ENCODE measurements around the gene METTL2A. TPM values are rescaled to one million over a fixed set of nuclear protein-coding genes. Genes with fewer than 3 reads are reported as not detected.
"Not testable (repeated sequence)": the region's sequence is repeated elsewhere in the genome, so short reads cannot be mapped to it uniquely, and the experiment has no call there.

Gene METTL2A
- total and polyA plus RNA-seq, 8 donors = 1.4 to 68.3 (median 10.3) TPM

GRCh38 chr17:62444063-62444462, 20.4 kb downstream of the METTL2A start:
- intact Hi-C loops (cut with DNase I; ENCODE audit: low total_unique reads) = no loop called here
- TF ChIP-seq, protein P1, sequence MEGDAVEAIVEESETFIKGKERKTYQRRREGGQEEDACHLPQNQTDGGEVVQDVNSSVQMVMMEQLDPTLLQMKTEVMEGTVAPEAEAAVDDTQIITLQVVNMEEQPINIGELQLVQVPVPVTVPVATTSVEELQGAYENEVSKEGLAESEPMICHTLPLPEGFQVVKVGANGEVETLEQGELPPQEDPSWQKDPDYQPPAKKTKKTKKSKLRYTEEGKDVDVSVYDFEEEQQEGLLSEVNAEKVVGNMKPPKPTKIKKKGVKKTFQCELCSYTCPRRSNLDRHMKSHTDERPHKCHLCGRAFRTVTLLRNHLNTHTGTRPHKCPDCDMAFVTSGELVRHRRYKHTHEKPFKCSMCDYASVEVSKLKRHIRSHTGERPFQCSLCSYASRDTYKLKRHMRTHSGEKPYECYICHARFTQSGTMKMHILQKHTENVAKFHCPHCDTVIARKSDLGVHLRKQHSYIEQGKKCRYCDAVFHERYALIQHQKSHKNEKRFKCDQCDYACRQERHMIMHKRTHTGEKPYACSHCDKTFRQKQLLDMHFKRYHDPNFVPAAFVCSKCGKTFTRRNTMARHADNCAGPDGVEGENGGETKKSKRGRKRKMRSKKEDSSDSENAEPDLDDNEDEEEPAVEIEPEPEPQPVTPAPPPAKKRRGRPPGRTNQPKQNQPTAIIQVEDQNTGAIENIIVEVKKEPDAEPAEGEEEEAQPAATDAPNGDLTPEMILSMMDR (IDR thresholded peaks at IDR 0.05) = no peak
- no peak for TF ChIP-seq POLR2AphosphoS5 (IDR thresholded peaks at IDR 0.05)
- TF ChIP-seq EP300 (IDR thresholded peaks at IDR 0.05) = no peak
- TF ChIP-seq POLR2A (IDR thresholded peaks at IDR 0.05) = no peak
- H3K27ac ChIP-seq = no peak overlapping the region
- H3K4me3 ChIP-seq = no peak overlapping the region
- 88 to 97% (median 95%) methylated on average over 4 of the region's 4 CpGs for WGBS, 5 donors
- H3K9me3 ChIP-seq = no peaks in the 10 kb centered on the region
- no peaks in the 10 kb centered on the region for H3K27me3 ChIP-seq
- DNase-seq = no peak
- H3K36me3 ChIP-seq = peaks cover 58 to 97% (median 92%) of the 10 kb centered on the region in 4 donors
- H3K4me1 ChIP-seq = no peaks in the 10 kb centered on the region

DNA sequence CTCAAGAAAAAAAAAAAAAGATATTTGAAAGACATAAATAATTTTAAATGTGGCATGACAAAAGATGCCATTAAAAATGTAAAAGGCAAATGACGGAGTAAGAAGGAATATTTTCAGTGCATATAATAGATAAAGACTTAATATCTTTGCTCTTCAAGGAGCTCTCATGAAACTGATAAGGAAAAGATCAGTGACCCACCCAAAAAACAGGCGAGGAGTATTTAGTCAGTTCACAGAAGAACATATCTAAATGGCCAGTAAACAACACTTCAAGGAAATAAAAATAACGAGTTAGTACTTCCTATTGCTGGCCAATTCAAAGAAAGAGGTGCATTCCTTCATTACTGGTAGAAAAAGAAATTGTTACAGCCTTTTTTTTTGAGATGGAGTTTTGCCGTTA, 22.1 kb downstream of the METTL2A start:
- H3K4me3 ChIP-seq; H3K4me1 ChIP-seq; H3K27ac ChIP-seq; intact Hi-C loops (cut with DNase I; ENCODE audit: low total_unique reads); H3K27me3 ChIP-seq; H3K9me3 ChIP-seq; DNase-seq: not testable (repeated sequence)
- 79 to 90% (median 84%) methylated on average over 4 of the region's 4 CpGs for WGBS, 5 donors
- peaks cover 55 to 90% (median 86%) of the 10 kb centered on the region in 4 donors for H3K36me3 ChIP-seq

GRCh38 chr17:62452195-62452594, 28.5 kb downstream of the METTL2A start:
- H3K9me3 ChIP-seq; H3K27ac ChIP-seq; H3K4me1 ChIP-seq; H3K27me3 ChIP-seq; H3K4me3 ChIP-seq; DNase-seq; intact Hi-C loops (cut with DNase I; ENCODE audit: low total_unique reads): not testable (repeated sequence)
- peaks cover 15 to 26% (median 25%) of the 10 kb centered on the region in 4 donors for H3K36me3 ChIP-seq
- WGBS, 5 donors = 88 to 96% (median 93%) methylated on average over 4 of the region's 4 CpGs

DNA sequence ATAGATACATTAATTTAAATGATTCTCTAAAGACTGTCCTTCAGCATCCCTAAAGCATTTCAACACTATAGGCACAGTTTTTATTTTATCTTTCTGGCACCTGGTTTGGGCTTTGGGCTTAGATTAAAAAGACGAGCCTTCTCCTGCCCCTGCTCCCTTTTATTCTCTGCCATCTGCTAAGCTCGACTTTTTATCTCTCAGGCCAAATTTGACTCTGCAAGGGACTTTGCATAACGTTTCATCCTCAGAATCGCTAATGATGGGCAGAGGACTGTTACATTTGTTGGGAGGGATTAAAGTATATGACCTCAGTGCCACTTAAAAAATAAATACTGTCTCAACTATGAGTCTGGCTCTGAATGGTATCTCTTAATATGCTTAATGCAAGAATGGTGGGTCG, 29.3 kb downstream of the METTL2A start:
- H3K4me3 ChIP-seq; intact Hi-C loops (cut with DNase I; ENCODE audit: low total_unique reads); H3K27ac ChIP-seq; DNase-seq; H3K4me1 ChIP-seq; H3K27me3 ChIP-seq; H3K9me3 ChIP-seq: not testable (repeated sequence)
- peaks cover 6 to 18% (median 17%) of the 10 kb centered on the region in 4 donors for H3K36me3 ChIP-seq
- WGBS, 5 donors = 79 to 84% (median 82%) methylated on average over 5 of the region's 5 CpGs

GRCh38 chr17:62453656-62454055, 30.0 kb downstream of the METTL2A start:
- DNase-seq; H3K4me1 ChIP-seq; intact Hi-C loops (cut with DNase I; ENCODE audit: low total_unique reads); H3K4me3 ChIP-seq; H3K27me3 ChIP-seq; H3K9me3 ChIP-seq; H3K27ac ChIP-seq: not testable (repeated sequence)
- 71 to 77% (median 74%) methylated on average over 4 of the region's 4 CpGs for WGBS, 5 donors
- peaks cover 1 to 12% (median 11%) of the 10 kb centered on the region in 4 donors for H3K36me3 ChIP-seq

GRCh38 chr17:62454111-62454510, 30.4 kb downstream of the METTL2A start:
- intact Hi-C loops (cut with DNase I; ENCODE audit: low total_unique reads); H3K9me3 ChIP-seq; DNase-seq; H3K4me1 ChIP-seq; H3K27me3 ChIP-seq; H3K27ac ChIP-seq; H3K4me3 ChIP-seq: not testable (repeated sequence)
- WGBS, 5 donors = 76 to 86% (median 80%) methylated on average over 3 of the region's 3 CpGs
- peaks cover 0 to 10% (median 6%) of the 10 kb centered on the region in 4 donors for H3K36me3 ChIP-seq

GRCh38 chr17:62456016-62456415, 32.3 kb downstream of the METTL2A start:
- 86 to 93% (median 91%) methylated on average over 7 of the region's 7 CpGs for WGBS, 5 donors
- H3K27me3 ChIP-seq = no peaks in the 10 kb centered on the region

DNA sequence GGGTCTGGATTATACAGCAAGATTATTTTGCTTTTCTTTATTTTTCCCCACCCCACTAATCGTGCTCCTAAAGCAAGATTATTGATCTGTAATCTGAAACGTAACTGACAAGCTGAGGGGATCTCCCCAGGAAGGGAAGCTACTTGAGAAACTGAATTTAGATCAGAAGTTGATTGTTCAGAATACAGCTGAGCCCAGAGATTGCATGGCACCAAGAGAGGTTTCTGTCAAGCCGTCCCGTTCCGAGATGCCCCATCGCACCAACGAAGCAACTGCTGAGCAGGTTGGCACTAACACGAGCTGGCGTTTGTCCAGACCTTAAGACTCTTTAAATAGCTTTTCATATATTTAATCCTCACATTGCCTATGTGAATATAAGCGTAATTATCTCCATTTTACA, 34.8 kb downstream of the METTL2A start:
- H3K9me3 ChIP-seq; intact Hi-C loops (cut with DNase I; ENCODE audit: low total_unique reads); H3K4me3 ChIP-seq; H3K27ac ChIP-seq; H3K27me3 ChIP-seq; H3K4me1 ChIP-seq; H3K36me3 ChIP-seq; DNase-seq: not testable (repeated sequence)
- 67 to 76% (median 75%) methylated on average over 10 of the region's 10 CpGs for WGBS, 5 donors

More at GRCh38 chr17:62456016-62456415, 32.3 kb downstream of the METTL2A start:
- H3K9me3 ChIP-seq = no peaks in the 10 kb centered on the region
- DNase-seq = no peak
- no peak overlapping the region for H3K4me3 ChIP-seq
- no peaks in the 10 kb centered on the region for H3K4me1 ChIP-seq
- peaks cover 0 to 6% (median 0%) of the 10 kb centered on the region in 4 donors for H3K36me3 ChIP-seq
- intact Hi-C loops (cut with DNase I; ENCODE audit: low total_unique reads) = no loop called here
- no peak for TF ChIP-seq POLR2A (IDR thresholded peaks at IDR 0.05)
- no peak for TF ChIP-seq POLR2AphosphoS5 (IDR thresholded peaks at IDR 0.05)
- TF ChIP-seq, protein P1 (IDR thresholded peaks at IDR 0.05) = no peak
- TF ChIP-seq EP300 (IDR thresholded peaks at IDR 0.05) = no peak
- no peak overlapping the region for H3K27ac ChIP-seq

GRCh38 chr17:62464422-62464821, 40.7 kb downstream of the METTL2A start:
- H3K36me3 ChIP-seq; H3K27me3 ChIP-seq; H3K9me3 ChIP-seq; H3K4me3 ChIP-seq; H3K4me1 ChIP-seq; intact Hi-C loops (cut with DNase I; ENCODE audit: low total_unique reads); DNase-seq; H3K27ac ChIP-seq: not testable (repeated sequence)
- 71 to 88% (median 76%) methylated on average over 2 to 3 of the region's 3 CpGs for WGBS, 5 donors

DNA sequence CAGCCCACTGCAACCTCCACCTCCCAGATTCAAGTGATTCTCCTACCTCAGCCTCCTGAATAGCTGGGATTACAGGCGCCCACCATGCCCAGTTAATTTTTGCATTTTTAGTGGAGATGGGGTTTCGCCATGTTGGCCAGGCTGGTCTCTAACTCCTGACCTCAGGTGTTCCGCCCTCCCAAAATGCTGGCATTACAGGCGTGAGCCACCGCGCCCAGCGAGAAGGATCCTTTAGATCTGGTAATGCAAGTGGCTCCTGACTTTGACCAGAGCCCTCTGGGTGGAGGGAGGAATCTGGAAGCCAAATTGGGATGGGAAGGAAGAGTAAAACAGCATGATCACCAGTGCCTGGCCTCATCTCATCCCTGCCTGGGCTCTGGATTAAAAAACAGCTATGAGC, 41.6 kb downstream of the METTL2A start:
- DNase-seq; H3K4me1 ChIP-seq; intact Hi-C loops (cut with DNase I; ENCODE audit: low total_unique reads); H3K36me3 ChIP-seq; H3K27ac ChIP-seq; H3K9me3 ChIP-seq; H3K4me3 ChIP-seq; H3K27me3 ChIP-seq: not testable (repeated sequence)
- WGBS, 5 donors = 92 to 97% (median 95%) methylated on average over 7 of the region's 7 CpGs

Data from stomach (tissue), 9 donors.